GM06990 (cell line): ENCODE results near the gene MMS22L.
A peak's percentile ranks its signal among the peaks of the same experiment; 100 is the strongest.

Experiments
- DNase-seq: peaks from one replicate; pipeline ENCODE4 v3.0.0-alpha.2; 2011; ENCODE audit not compliant: insufficient read length; ENCODE audit errors: extremely low read depth
- H3K27me3 ChIP-seq: replicated peaks from 2 replicates; pipeline ENCODE4 v1.6.0; 2011; ENCODE audit warnings: low read length; ENCODE audit not compliant: control insufficient read depth, insufficient read depth
- H3K36me3 ChIP-seq: 2 replicates; pipeline ENCODE4 v1.5.1; 2011; ENCODE audit warnings: low read length; ENCODE audit not compliant: control insufficient read depth, insufficient read depth
- H3K4me3 ChIP-seq: replicated peaks from 2 replicates; pipeline ENCODE4 v1.5.1; 2011; ENCODE audit warnings: low read depth, mild to moderate bottlenecking, control low read depth, low read length
- TF ChIP-seq, protein P1 (sequence below): IDR thresholded peaks from 2 replicates; pipeline ENCODE4 v1.5.1; 2011; ENCODE audit warnings: low read length, control low read depth, mild to moderate bottlenecking, inconsistent platforms; ENCODE audit not compliant: insufficient read depth, poor library complexity, severe bottlenecking

The MMS22L gene, protein sequence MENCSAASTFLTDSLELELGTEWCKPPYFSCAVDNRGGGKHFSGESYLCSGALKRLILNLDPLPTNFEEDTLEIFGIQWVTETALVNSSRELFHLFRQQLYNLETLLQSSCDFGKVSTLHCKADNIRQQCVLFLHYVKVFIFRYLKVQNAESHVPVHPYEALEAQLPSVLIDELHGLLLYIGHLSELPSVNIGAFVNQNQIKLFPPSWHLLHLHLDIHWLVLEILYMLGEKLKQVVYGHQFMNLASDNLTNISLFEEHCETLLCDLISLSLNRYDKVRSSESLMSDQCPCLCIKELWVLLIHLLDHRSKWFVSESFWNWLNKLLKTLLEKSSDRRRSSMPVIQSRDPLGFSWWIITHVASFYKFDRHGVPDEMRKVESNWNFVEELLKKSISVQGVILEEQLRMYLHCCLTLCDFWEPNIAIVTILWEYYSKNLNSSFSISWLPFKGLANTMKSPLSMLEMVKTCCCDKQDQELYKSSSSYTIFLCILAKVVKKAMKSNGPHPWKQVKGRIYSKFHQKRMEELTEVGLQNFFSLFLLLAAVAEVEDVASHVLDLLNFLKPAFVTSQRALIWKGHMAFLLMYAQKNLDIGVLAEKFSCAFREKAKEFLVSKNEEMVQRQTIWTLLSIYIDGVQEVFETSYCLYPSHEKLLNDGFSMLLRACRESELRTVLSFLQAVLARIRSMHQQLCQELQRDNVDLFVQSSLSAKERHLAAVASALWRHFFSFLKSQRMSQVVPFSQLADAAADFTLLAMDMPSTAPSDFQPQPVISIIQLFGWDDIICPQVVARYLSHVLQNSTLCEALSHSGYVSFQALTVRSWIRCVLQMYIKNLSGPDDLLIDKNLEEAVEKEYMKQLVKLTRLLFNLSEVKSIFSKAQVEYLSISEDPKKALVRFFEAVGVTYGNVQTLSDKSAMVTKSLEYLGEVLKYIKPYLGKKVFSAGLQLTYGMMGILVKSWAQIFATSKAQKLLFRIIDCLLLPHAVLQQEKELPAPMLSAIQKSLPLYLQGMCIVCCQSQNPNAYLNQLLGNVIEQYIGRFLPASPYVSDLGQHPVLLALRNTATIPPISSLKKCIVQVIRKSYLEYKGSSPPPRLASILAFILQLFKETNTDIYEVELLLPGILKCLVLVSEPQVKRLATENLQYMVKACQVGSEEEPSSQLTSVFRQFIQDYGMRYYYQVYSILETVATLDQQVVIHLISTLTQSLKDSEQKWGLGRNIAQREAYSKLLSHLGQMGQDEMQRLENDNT

DNA sequence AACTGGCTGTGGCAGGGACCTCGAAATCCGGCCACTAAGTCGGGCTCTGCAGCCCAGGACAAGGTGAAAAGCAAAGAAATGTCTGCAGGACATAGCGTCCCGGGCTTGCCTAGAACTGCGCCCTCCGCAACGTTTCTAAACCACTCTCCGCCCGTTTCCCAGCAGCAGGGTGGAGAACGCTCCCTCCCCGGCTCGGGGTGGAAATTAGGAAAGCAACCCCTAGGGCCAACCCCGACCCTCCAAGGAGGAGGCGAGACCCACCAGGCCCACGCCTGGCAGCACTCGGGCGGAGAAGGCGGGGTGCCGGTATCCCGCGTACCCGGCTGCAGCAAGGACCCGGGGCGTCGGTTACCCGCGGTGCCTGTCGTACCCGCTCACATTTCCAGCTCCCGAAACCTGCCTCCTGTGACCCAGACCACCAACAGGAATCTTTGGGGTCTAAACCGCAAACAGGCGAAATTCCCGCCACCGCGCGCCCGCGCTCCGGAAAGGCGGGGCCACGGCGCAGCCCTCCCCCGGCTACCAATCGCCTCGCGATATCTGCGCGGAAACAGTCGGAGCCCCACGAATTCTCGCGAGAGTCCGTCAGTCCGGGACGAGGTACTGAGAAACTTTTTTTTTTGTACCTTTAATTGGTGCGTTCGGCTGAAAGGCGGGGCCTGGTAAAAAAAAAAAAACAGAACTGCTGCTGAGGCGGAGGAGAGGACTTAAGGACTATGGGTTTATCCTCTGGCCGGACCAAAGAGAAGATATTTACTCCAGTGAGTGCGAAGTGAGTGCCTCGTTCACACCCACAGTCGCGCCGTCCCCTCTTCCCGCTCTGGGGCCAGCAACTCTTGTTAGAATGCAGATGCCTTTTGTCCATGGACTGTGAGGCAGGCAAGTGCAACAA is at the start of gene MMS22L:
Gene MMS22L (minus strand): TSS at position 491 of the 892 bp plus-strand sequence. CDS start 739 bp downstream, outside the sequence.
- DNase-seq: peak; percentile 91
- Histone ChIP-seq H3K4me3 (peak within 1 kb of the TSS; percentile 73), H3K36me3 (no peaks in the 10 kb centered on the region), H3K27me3 (no peaks in the 10 kb centered on the region)
- TF ChIP-seq, protein P1, sequence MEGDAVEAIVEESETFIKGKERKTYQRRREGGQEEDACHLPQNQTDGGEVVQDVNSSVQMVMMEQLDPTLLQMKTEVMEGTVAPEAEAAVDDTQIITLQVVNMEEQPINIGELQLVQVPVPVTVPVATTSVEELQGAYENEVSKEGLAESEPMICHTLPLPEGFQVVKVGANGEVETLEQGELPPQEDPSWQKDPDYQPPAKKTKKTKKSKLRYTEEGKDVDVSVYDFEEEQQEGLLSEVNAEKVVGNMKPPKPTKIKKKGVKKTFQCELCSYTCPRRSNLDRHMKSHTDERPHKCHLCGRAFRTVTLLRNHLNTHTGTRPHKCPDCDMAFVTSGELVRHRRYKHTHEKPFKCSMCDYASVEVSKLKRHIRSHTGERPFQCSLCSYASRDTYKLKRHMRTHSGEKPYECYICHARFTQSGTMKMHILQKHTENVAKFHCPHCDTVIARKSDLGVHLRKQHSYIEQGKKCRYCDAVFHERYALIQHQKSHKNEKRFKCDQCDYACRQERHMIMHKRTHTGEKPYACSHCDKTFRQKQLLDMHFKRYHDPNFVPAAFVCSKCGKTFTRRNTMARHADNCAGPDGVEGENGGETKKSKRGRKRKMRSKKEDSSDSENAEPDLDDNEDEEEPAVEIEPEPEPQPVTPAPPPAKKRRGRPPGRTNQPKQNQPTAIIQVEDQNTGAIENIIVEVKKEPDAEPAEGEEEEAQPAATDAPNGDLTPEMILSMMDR: no peak

DNA sequence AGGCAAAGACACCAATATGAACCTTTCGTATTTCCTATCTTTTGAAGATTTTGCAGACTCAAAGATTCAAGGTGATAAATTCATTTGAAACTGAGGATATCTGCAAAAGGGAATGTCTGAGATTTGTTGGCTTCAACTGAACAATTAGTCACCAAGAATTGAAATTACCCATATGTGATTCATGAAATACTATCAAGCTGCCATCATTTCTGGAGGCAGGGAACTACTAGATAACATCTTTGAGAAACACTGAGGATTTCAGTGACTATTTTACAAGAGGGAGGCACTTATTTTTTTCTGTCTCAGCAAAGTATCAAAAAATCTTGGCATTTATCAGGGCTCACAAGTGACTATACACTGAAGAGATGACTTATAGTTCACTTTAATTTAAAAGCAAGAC is 39.8 kb upstream of the MMS22L start:
- DNase-seq: no peak
- Histone ChIP-seq H3K4me3 (no peak overlapping the region), H3K36me3 (no peaks in the 10 kb centered on the region), H3K27me3 (no peaks in the 10 kb centered on the region)
- TF ChIP-seq, protein P1: no peak

DNA sequence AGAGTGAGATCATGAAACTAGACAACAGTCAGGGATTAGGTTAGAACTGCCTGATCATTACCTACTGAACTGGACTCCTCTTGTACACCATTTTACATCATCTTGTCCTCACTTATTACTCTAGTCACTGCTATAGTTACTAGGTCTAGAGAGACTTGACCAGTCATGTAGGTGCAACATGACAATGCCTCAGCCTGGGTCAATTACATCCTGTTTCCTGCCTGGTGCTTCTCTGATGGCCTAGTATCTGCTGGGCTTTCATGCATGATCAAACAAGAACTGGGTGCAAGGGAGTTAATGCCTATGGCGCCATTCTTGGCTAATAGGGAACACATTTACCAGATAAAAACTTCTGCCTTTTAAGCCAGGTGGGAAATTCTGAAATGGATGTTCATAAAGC is 39.2 kb upstream of the MMS22L start:
- no peak for DNase-seq
- no peak overlapping the region for H3K4me3 ChIP-seq
- H3K36me3 ChIP-seq: no peaks in the 10 kb centered on the region
- no peaks in the 10 kb centered on the region for H3K27me3 ChIP-seq
- TF ChIP-seq, protein P1: no peak

DNA sequence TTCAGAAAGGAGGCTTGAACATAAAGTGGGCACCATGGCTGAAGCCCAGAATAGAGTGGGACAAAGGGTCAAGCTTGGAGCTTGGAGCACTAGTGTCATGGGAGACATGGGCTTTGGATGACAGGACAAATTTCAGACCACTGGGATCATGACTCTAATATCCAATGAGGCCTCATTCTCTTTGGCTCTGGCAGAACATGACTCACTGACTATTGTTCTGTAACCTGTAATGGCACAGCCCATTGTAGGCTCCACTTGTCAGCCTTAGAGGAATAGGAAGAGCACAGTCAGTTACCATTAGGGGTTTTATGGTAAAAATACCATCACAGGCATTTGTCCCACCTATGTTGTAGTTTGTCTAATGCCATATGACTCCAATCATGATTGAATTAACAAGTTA is 34.0 kb upstream of the MMS22L start:
- TF ChIP-seq, protein P1: no peak
- H3K27me3 ChIP-seq: no peaks in the 10 kb centered on the region
- no peak overlapping the region for H3K4me3 ChIP-seq
- H3K36me3 ChIP-seq: no peaks in the 10 kb centered on the region
- no peak for DNase-seq

DNA sequence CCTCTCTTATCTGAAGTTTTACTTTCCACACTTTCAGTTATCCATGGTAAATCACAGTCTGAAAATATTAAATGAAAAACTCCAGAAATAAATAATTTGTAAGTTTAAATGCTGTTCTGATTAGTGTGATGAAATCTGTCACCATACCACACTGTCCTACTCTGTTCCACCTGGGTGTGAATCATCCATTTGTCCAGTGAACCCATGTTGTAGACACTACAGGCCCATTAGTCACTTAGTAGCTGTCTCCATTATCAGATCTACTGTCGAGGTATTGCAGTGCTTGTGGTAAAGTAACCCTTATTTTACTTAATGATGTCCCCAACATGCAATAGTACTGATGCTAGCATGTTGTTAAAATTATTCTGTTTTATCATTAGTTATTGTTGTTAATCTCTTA is 29.2 kb upstream of the MMS22L start:
- TF ChIP-seq, protein P1: no peak

More for the DNA sequence above, 29.2 kb upstream of the MMS22L start:
- Histone ChIP-seq H3K36me3 (no peaks in the 10 kb centered on the region), H3K27me3 (no peaks in the 10 kb centered on the region), H3K4me3 (no peak overlapping the region)
- DNase-seq: no peak
